Measurements from ENCODE around the gene PICK1.
A peak's percentile ranks its signal among the peaks of the same experiment; 100 is the strongest.

Gene PICK1

GRCh38 chr22:38049812-38050619 is 7.2 kb upstream of the PICK1 start:
- FAIRE-seq (no peak), DNase-seq (ENCODE audit: low spot score) (no peak)

- no peak for FAIRE-seq
- DNase-seq (ENCODE audit: low spot score) = no peak
Measured at GRCh38 chr22:38050720-38051119, 6.5 kb upstream of the PICK1 start.

GRCh38 chr22:38051261-38051660 is 5.9 kb upstream of the PICK1 start:
- FAIRE-seq = no peak

DNA sequence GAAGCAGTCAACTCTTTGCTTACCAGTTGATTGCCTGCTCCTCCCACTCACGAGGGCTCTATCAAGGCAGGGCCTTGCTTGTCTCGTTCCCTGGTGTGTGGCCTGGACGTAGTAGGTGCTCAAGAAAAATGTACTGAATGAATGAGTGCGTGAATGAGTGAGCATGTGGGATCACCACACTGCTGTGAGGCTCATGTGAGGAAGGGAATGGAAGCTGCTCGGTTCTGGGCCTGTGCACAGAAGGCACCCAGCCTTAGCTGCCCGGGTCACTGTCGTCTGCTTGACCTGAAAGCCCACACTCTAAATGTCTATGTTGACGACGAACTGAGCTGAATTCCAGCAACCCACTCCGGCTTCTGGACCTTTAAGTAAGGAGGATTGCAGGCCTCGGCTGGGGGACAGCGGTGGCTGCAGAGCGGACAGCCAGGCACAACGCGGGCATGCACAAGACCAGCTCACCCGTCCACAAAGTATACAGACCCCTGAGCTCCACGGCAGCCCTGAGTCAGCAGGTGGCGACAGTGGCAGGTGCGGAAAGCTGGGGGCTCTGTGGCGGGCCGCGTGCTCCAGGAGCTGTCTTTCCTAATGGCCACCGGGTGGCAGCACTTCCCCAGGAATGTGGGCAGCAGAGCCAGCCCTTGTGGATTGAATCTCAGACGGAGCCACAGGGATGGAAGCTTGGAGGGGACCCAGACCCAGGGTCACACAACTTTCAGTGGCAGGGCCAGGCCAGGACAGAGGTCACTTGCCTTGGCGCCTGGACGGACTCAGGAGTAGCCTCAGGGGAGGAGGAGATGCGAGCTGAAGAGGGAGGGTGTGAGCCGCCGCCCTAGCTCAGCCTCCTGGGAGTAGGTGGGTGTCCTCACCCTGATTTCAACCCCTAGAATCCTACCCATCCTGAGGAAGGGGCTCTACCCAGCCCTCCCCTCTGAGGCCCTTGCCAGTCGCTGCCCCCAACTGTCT is 5.0 kb upstream of the PICK1 start:
- FAIRE-seq = peak; percentile 85
- peak; percentile 94 for DNase-seq (ENCODE audit: low spot score)

More at GRCh38 chr22:38051261-38051660, 5.9 kb upstream of the PICK1 start:
- DNase-seq (ENCODE audit: low spot score) = no peak

DNA sequence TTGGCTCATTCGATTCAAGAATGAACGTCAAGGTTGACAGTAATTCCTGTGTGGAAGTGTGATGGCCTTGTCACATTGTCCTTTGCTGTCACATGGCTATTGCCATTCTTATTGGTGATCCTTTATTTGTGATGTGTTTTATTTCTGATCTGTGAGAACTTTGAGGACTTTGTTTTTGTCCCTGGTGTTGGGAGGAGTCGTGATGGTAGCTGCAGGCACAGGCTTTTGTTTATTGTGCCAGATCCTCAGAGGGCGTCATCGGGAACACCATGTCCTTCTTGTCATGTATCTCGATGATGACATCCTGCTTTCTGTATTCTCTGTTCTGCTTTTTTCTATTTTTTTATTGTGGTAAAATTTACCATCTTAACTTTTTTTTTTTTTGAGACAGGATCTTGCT is 5.6 kb downstream of the PICK1 start:
- DNase-seq (ENCODE audit: low spot score) (no peak), FAIRE-seq (no peak)

- no peak for FAIRE-seq
Measured at GRCh38 chr22:38065539-38065938, 8.3 kb downstream of the PICK1 start.

DNA sequence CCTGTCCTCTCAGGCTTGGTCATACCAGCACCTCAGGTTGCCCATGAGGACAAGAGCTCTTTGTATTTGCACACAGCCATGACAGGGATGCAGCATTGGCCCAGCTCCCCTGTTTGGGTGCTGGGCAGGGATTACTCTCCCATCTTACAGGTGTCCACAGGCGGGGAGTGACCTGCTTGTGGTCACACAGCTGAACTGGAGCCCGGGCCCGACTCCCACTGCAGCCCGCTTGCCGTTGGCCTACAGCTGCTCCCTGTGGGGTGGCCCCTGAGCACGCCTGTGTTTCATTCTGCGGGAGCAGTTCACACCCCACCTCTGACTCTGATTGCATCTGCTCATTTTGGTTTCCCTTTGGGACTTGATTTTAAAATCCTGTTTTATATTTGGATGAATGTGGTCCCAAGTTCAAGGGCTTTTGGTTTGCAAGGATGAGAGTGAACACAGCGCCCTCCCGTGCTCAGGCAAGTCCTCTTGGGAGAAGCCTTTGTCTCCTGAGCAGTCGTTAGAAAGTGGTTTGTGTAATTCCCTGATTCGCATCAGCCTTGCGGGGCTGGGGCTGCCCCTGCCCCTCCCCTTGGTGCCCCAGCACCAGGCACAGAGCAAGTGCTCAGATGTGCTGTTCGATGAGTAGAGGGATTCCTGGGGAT is 9.3 kb downstream of the PICK1 start:
- DNase-seq (ENCODE audit: low spot score) (no peak), FAIRE-seq (no peak)

More at GRCh38 chr22:38065539-38065938, 8.3 kb downstream of the PICK1 start:
- no peak for DNase-seq (ENCODE audit: low spot score)

GRCh38 chr22:38067028-38067415 is 9.8 kb downstream of the PICK1 start:
- DNase-seq (ENCODE audit: low spot score) (no peak), FAIRE-seq (no peak)

DNA sequence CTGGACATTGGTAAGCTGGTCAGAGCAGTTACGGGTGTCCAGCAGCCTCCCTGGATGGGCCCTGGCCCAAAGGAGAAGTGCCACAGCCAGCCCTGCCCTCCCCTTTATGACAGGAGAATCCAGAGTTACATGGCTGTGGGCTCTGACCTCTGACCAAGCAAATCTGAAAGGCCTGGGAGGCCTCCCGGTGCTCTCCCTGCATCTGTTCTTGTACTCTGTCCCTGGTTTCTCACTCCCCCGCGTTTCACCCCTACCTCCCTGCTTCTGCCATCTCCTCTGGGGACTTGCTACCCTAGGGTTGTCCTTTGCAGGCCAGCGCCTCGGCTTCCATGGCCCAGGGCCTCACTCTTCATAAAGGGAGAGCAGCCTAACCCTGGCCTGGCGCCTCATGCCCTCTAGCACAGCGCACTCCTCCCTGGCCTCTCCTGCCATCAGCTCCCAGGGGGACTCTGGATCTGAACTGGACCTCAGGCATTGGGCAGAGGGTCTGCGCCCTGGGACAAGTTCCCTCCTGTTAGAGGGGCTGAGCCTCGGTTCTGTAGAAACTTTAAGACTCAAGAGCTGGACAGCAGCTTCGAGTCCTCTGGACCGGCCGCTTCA is 10.7 kb downstream of the PICK1 start:
- DNase-seq (ENCODE audit: low spot score) = no peak
- no peak for FAIRE-seq

DNA sequence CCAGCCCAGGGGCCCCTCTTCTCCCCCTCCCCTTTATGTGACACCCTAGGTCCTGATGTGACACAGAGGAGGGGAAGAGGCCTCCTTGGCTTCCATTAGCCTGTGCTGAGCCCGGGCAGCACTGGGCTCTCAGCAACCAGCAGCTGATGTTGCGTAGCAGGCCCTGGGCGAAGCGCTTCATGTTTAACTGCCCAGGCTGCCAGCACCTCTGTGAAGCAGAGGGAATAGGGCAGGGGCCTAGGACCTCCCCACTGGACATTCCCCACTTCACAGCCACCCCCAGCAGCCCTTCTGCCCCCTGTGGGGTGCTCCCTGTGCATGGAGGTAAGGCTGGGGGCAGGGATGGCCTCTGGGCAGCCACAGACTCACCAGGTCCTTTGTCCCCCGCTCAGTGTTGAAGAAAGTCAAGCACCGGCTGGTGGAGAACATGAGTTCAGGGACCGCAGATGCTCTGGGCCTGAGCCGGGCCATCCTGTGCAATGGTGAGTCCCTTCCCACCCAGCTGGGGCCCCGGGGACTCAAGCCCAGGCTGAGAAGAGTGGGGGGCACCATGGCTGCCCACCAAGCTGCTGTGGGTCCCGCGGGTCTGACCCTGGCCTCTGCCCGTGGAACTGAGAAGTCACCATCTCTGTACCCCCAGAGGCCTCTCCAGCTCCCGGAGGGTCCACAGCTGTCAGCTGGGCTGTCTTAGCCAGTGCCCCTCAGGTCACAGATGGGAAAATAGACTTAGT is 11.6 kb downstream of the PICK1 start:
- no peak for FAIRE-seq
- no peak for DNase-seq (ENCODE audit: low spot score)

DNA sequence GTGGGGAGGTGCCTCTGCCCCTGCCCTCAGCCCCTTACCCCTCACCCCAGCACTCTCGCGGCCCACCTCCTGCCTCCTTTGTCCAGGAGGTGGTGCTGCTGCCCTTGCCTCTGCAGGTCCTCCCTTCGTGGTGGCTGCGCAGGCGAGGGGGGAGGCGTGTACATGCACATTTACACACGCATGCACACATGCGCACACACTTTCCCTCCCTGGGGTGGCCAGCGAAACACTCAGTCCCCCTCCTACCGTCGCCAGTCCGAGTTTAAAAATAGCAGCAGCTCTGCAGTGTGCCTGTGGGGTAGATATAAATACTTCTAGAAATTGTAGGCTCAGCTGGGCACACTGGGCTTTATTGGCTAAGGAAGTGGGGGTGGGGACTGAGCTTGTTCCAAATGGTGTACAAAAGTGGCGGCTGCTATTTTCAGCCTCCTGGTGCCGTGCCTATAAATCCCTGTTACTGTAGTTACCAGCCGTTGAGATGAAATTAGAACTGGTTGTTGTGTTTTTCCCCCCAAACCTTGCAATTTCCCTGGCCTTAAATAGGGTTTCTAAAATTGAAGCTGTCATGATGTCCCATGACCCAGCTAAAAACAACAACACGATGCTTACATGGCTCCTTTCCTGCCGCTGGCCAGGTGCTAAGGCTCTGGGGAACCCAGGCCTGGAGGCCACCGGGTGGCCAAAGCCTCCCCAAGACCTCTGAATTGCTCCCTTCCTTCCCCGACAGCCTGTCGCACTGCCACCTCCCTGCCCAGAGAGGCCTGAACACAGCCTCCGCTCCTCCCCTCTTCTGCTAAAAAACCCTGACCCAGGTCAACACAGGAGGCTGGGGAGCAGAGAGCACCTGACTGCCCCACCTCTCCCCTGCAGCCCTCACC is 12.4 kb downstream of the PICK1 start:
- DNase-seq (ENCODE audit: low spot score) (no peak), FAIRE-seq (peak; percentile 40)

- DNase-seq (ENCODE audit: low spot score) = no peak
- FAIRE-seq = no peak
Measured at GRCh38 chr22:38070250-38070921, 13.2 kb downstream of the PICK1 start.

- DNase-seq (ENCODE audit: low spot score) (no peak), FAIRE-seq (no peak)
Measured at GRCh38 chr22:38071421-38072321, 14.5 kb downstream of the PICK1 start.

- FAIRE-seq = peak; percentile 61
- no peak for DNase-seq (ENCODE audit: low spot score)
Measured at GRCh38 chr22:38072322-38073149, 15.3 kb downstream of the PICK1 start.

- FAIRE-seq (no peak), DNase-seq (ENCODE audit: low spot score) (no peak)
Measured at GRCh38 chr22:38073150-38074130, 16.2 kb downstream of the PICK1 start.

Measured in urothelium cell line (cell line).